Fibroblast of lung (primary cell): ENCODE results near the gene NOXO1.

Experiments
- EZH2 ChIP-seq: IDR thresholded peaks from 2 replicates; pipeline ENCODE4 v1.5.1; 2012; ENCODE audit warnings: low read length, control low read depth, mild to moderate bottlenecking; ENCODE audit errors: missing control alignments
- TF ChIP-seq, protein P1 (sequence below), 2 donors: IDR thresholded peaks in 1 of 2; conservative IDR thresholded peaks in 1 of 2; 1 replicate in 1 of 2; 2 replicates in 1 of 2; pipeline ENCODE4 v1.5.1; 2011 to 2012; ENCODE audit warnings: low read length in 2 of 2, control low read depth in 1 of 2, inconsistent platforms in 1 of 2, low read depth in 1 of 2, mild to moderate bottlenecking in 1 of 2

DNA sequence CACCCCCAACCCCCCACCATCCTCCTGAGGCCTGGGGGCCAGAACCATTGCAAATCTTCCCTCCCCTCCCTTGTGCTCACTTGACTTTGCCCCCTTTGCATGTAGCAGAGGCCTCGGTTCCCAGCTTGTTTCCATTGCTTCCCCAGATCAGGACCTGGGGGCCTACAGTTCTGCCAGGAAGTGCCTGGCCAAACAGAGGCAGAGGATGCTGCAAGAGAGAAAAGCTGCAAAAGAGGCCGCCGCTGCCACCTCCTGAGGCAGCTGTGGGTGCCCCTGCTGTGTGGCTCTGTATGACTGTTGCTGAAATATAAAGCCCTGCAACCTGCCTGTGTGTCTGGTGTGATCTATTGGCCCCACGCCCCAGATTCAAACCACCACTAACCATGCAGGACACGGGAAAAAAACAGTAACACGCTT lies 19.6 kb downstream of the NOXO1 start:
- TF ChIP-seq, protein P1, sequence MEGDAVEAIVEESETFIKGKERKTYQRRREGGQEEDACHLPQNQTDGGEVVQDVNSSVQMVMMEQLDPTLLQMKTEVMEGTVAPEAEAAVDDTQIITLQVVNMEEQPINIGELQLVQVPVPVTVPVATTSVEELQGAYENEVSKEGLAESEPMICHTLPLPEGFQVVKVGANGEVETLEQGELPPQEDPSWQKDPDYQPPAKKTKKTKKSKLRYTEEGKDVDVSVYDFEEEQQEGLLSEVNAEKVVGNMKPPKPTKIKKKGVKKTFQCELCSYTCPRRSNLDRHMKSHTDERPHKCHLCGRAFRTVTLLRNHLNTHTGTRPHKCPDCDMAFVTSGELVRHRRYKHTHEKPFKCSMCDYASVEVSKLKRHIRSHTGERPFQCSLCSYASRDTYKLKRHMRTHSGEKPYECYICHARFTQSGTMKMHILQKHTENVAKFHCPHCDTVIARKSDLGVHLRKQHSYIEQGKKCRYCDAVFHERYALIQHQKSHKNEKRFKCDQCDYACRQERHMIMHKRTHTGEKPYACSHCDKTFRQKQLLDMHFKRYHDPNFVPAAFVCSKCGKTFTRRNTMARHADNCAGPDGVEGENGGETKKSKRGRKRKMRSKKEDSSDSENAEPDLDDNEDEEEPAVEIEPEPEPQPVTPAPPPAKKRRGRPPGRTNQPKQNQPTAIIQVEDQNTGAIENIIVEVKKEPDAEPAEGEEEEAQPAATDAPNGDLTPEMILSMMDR (conservative IDR thresholded peaks at IDR 0.05 in 1 of 2, IDR thresholded peaks at IDR 0.05 in 1 of 2; ENCODE audit: low read depth in 1 of 2, low read length in 2 of 2): no peak
- no peak for TF ChIP-seq EZH2
